HEK293T (cell line): ENCODE data around the gene HAUS3.

Experiments
- BHLHE40 ChIP-seq: fragments of 450-650 bp; IDR thresholded peaks from 2 replicates; pipeline ENCODE4 v1.6.1; 2016; ENCODE audit warnings: mild to moderate bottlenecking, moderate library complexity, borderline replicate concordance
- ZNF384 ChIP-seq: fragments of 450-650 bp; IDR thresholded peaks from 2 replicates; pipeline ENCODE4 v1.6.1; 2016

GRCh38 chr4:2250357-2251072 lies 8.6 kb upstream of the HAUS3 start:
- TF ChIP-seq ZNF384: no peak
- TF ChIP-seq BHLHE40: no peak
